BLaER1 treated with 17β-estradiol and CSF1 and Interleukin-3, amounts not matched to agents 10 nM and 100 nM (cell line): ENCODE results near the gene MAPKAPK5.
A peak's percentile ranks its signal among the peaks of the same experiment; 100 is the strongest.

Experiments used
- H3K27ac ChIP-seq, 11 experiments: shearing (Covaris generic); formaldehyde crosslinking; 2 replicates each; pipeline ENCODE4 v1.8.1; 2022
- H3K27me3 ChIP-seq, 11 experiments: shearing (Covaris generic); formaldehyde crosslinking; 2 replicates each; pipeline ENCODE4 v1.8.1; 2022
- H3K36me3 ChIP-seq, 11 experiments: shearing (Covaris generic); formaldehyde crosslinking; 2 replicates each; pipeline ENCODE4 v1.8.1; 2022
- H3K4me1 ChIP-seq, 10 experiments: shearing (Covaris generic); formaldehyde crosslinking; 2 replicates each; pipeline ENCODE4 v1.8.1; 2022
- H3K4me2 ChIP-seq, 11 experiments: shearing (Covaris generic); formaldehyde crosslinking; 2 replicates each; pipeline ENCODE4 v1.8.1; 2022
- H3K4me3 ChIP-seq, 10 experiments: shearing (Covaris generic); formaldehyde crosslinking; 2 replicates each; pipeline ENCODE4 v1.8.1; 2022
- H3K9ac ChIP-seq, 11 experiments: shearing (Covaris generic); formaldehyde crosslinking; 2 replicates each; pipeline ENCODE4 v1.8.1; 2022
- H3K9me3 ChIP-seq, 11 experiments: shearing (Covaris generic); formaldehyde crosslinking; replicated peaks in 1 of 11; 2 replicates each; pipeline ENCODE4 v1.8.1; 2022
- H4K20me1 ChIP-seq, 11 experiments: shearing (Covaris generic); formaldehyde crosslinking; 2 replicates each; pipeline ENCODE4 v1.8.1; 2022
- Cebpa-rat ChIP-seq, 11 experiments: shearing (Covaris generic); IDR thresholded peaks; 2 replicates each; pipeline ENCODE4 v1.8.1; 2022

The MAPKAPK5 gene

DNA sequence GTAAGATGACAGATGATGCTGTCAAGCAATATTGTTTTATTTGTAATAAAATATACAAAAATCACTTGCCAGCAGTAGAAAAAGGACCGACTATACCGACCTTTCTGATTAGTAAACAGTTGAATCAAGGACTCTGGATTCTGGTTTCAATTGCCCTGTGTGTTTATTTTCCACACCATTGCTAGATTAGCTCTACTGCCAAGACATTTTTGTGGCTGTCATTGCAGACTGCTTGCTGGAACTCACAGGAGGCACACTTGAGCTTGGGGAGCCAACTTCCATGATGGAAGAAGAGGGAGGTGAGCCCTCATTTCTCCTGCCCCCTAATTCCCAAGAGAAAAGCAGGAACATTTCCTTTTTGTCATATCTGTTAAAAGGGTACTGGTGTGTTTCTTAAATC, 51.3 kb downstream of the MAPKAPK5 start:
- TF ChIP-seq Cebpa-rat (IDR thresholded peaks at IDR 0.05), result no peak
- Histone ChIP-seq H3K27me3 (no peaks in the 10 kb centered on the region), H3K27ac (no peak overlapping the region), H4K20me1 (peaks cover 0 to 28% (median 8%) of the 10 kb centered on the region in 11 experiments; a peak in 6 of 22 replicates), H3K4me1 (peaks cover 0 to 6% (median 0%) of the 10 kb centered on the region in 10 experiments; a peak in 5 of 20 replicates), H3K9ac (no peak overlapping the region), H3K4me3 (no peak overlapping the region), H3K4me2 (no peak overlapping the region), H3K9me3 (no peaks in the 10 kb centered on the region), H3K36me3 (peaks cover 93 to 100% (median 96%) of the 10 kb centered on the region in 11 experiments)

- Histone ChIP-seq H3K4me1 (peaks cover 0 to 14% (median 7%) of the 10 kb centered on the region in 10 experiments; a peak in 11 of 20 replicates), H3K27me3 (no peaks in the 10 kb centered on the region), H3K4me2 (no peak overlapping the region), H3K27ac (no peak overlapping the region), H3K9ac (no peak overlapping the region), H3K9me3 (no peaks in the 10 kb centered on the region), H3K4me3 (no peak overlapping the region), H3K36me3 (peaks cover 85 to 99% (median 94%) of the 10 kb centered on the region in 11 experiments), H4K20me1 (peaks cover 0 to 16% (median 2%) of the 10 kb centered on the region in 11 experiments; a peak in 5 of 22 replicates)
- no peak for TF ChIP-seq Cebpa-rat (IDR thresholded peaks at IDR 0.05)
These were observed 52.5 kb downstream of the MAPKAPK5 start for GRCh38 chr12:111894556-111894955.

DNA sequence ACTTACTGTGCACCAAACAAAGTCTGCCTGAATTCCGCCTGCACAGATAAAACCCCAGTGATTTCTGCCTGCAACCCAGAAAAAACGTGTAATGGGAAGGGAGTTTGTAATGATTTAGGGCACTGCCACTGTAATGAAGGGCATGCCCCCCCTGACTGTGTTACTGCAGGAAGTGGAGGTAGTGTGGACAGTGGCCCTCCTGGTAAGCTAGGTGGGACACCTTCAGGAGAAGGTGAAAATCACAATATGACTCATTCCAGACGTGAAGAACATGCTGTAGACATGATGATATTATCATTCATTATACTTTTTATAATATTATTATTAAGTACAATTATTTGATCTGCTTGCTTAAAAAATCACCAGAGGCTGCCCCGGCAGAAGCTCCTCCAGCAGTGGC, 59.2 kb downstream of the MAPKAPK5 start:
- H3K27ac ChIP-seq, result no peak overlapping the region
- H3K9ac ChIP-seq, result no peak overlapping the region
- H3K9me3 ChIP-seq, result peaks cover 23 to 29% (median 25%) of the 10 kb centered on the region in 11 experiments
- H3K4me1 ChIP-seq, result peaks cover 0 to 24% (median 13%) of the 10 kb centered on the region in 10 experiments; a peak in 11 of 20 replicates
- no peak for TF ChIP-seq Cebpa-rat (IDR thresholded peaks at IDR 0.05)
- H3K4me3 ChIP-seq, result no peak overlapping the region
- peaks cover 0 to 5% (median 0%) of the 10 kb centered on the region in 11 experiments; a peak in 1 of 22 replicates for H4K20me1 ChIP-seq
- no peaks in the 10 kb centered on the region for H3K27me3 ChIP-seq
- no peak overlapping the region for H3K4me2 ChIP-seq
- H3K36me3 ChIP-seq, result peaks cover 54 to 98% (median 88%) of the 10 kb centered on the region in 11 experiments

DNA sequence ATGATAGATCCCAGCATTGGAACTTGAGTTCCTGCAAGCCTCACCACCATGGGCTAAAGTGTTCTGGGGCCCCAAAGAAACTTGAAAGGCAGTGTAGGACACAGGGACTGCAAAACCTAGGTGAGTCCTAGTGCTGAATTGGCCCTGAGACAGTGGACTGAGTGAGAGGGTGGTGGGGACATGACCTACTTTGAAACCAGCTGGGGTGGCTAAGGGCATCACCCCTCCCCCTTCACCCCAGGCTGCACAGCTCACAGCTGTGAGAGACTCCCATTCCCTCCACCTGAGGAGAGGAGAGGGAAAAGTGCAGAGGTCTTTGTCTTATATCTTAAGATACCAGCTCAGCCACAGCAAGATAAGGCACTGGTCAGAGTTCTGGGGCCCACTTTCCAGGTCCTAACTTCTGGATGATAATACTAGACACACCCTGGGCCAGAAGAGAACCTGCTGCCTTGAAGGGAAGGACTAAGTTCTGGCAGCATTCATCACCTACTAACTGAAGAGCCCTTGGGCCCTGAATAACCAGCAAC, 62.5 kb downstream of the MAPKAPK5 start:
- Histone ChIP-seq H3K9ac (no peak overlapping the region), H3K9me3 (peaks cover 52 to 62% (median 56%) of the 10 kb centered on the region in 11 experiments), H3K36me3 (peaks cover 26 to 92% (median 77%) of the 10 kb centered on the region in 11 experiments), H3K27ac (no peak overlapping the region), H3K4me2 (no peak overlapping the region), H4K20me1 (peaks cover 0 to 5% (median 0%) of the 10 kb centered on the region in 11 experiments; a peak in 1 of 22 replicates), H3K4me1 (peaks cover 0 to 13% (median 6%) of the 10 kb centered on the region in 10 experiments; a peak in 11 of 20 replicates), H3K4me3 (no peak overlapping the region), H3K27me3 (no peaks in the 10 kb centered on the region)
- TF ChIP-seq Cebpa-rat (IDR thresholded peaks at IDR 0.05), result no peak

- H3K27ac ChIP-seq, result no peak overlapping the region
- 0 out of 22 replicates have a peak, but pooled peaks cover 0 to 5% (median 0%) of the 10 kb centered on the region in 11 experiments for H4K20me1 ChIP-seq
- H3K9me3 ChIP-seq, result peaks cover 52 to 71% (median 61%) of the 10 kb centered on the region in 11 experiments
- peaks cover 0 to 3% (median 0%) of the 10 kb centered on the region in 10 experiments; a peak in 5 of 20 replicates for H3K4me1 ChIP-seq
- H3K4me3 ChIP-seq, result no peak overlapping the region
- H3K9ac ChIP-seq, result no peak overlapping the region
- no peak for TF ChIP-seq Cebpa-rat (IDR thresholded peaks at IDR 0.05)
- H3K36me3 ChIP-seq, result peaks cover 26 to 82% (median 67%) of the 10 kb centered on the region in 11 experiments
- no peaks in the 10 kb centered on the region for H3K27me3 ChIP-seq
- H3K4me2 ChIP-seq, result no peak overlapping the region
These were observed 63.5 kb downstream of the MAPKAPK5 start for GRCh38 chr12:111905502-111905901.

GRCh38 chr12:111907740-111908139, 65.7 kb downstream of the MAPKAPK5 start:
- peak overlapping the region in 2 of 10 experiments; percentile 19 to 29; a peak in 2 of 20 replicates for H3K4me3 ChIP-seq
- no peak for TF ChIP-seq Cebpa-rat (IDR thresholded peaks at IDR 0.05)

GRCh38 chr12:111925171-111925570, 83.1 kb downstream of the MAPKAPK5 start:
- Histone ChIP-seq H3K27me3 (no peaks in the 10 kb centered on the region), H3K27ac (no peak overlapping the region), H3K36me3 (no peaks in the 10 kb centered on the region; a peak in 1 of 22 replicates), H4K20me1 (no peaks in the 10 kb centered on the region), H3K4me1 (peaks cover 0 to 8% (median 0%) of the 10 kb centered on the region in 10 experiments; a peak in 6 of 20 replicates), H3K9ac (no peak overlapping the region), H3K4me2 (no peak overlapping the region), H3K4me3 (no peak overlapping the region), H3K9me3 (0 out of 22 replicates have a peak, but pooled peaks cover 0 to 4% (median 0%) of the 10 kb centered on the region in 11 experiments)
- no peak for TF ChIP-seq Cebpa-rat (IDR thresholded peaks at IDR 0.05)

More at GRCh38 chr12:111907740-111908139, 65.7 kb downstream of the MAPKAPK5 start:
- H3K36me3 ChIP-seq, result peaks cover 25 to 59% (median 51%) of the 10 kb centered on the region in 11 experiments
- H3K4me1 ChIP-seq, result no peaks in the 10 kb centered on the region
- no peak overlapping the region for H3K4me2 ChIP-seq
- H4K20me1 ChIP-seq, result no peaks in the 10 kb centered on the region
- H3K27ac ChIP-seq, result no peak overlapping the region
- H3K9ac ChIP-seq, result no peak overlapping the region
- H3K27me3 ChIP-seq, result no peaks in the 10 kb centered on the region
- H3K9me3 ChIP-seq, result peaks cover 52 to 71% (median 61%) of the 10 kb centered on the region in 11 experiments

DNA sequence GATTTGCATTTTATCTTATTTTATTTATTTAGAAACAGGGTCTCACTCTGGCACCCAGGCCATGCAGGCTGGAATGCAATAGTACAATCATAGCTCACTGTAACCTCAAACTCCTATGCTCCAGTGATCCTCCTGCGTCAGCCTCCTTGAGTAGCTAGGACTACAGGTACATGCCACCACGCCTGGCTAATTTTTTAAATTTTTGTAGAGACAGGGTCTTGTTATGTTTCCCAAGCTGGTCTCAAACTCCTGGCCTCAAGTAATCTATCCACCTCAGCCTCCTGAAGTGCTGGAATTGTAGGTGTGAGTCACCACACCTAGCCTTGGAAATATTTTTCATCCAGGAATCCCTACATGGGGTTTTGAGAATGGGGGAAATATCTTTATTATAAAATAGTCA, 84.6 kb downstream of the MAPKAPK5 start:
- Histone ChIP-seq H3K9ac (no peak overlapping the region), H3K4me1 (peaks cover 0 to 8% (median 0%) of the 10 kb centered on the region in 10 experiments; a peak in 6 of 20 replicates), H3K27me3 (no peaks in the 10 kb centered on the region), H3K9me3 (0 out of 22 replicates have a peak, but pooled peaks cover 0 to 4% (median 0%) of the 10 kb centered on the region in 11 experiments), H3K4me2 (no peak overlapping the region), H3K36me3 (peaks cover 0 to 4% (median 0%) of the 10 kb centered on the region in 11 experiments; a peak in 3 of 22 replicates), H3K4me3 (no peak overlapping the region), H3K27ac (no peak overlapping the region), H4K20me1 (no peaks in the 10 kb centered on the region)
- TF ChIP-seq Cebpa-rat (IDR thresholded peaks at IDR 0.05), result no peak

- H3K27me3 ChIP-seq, result no peaks in the 10 kb centered on the region
- H3K4me1 ChIP-seq, result peaks cover 0 to 8% (median 0%) of the 10 kb centered on the region in 10 experiments; a peak in 6 of 20 replicates
- H3K9ac ChIP-seq, result no peak overlapping the region
- no peak overlapping the region for H3K27ac ChIP-seq
- no peak overlapping the region for H3K4me2 ChIP-seq
- no peak overlapping the region for H3K4me3 ChIP-seq
- H4K20me1 ChIP-seq, result no peaks in the 10 kb centered on the region
- peaks cover 0 to 11% (median 0%) of the 10 kb centered on the region in 11 experiments; a peak in 4 of 22 replicates for H3K36me3 ChIP-seq
- H3K9me3 ChIP-seq, result 0 out of 22 replicates have a peak, but pooled peaks cover 0 to 4% (median 0%) of the 10 kb centered on the region in 11 experiments
- no peak for TF ChIP-seq Cebpa-rat (IDR thresholded peaks at IDR 0.05)
These were observed 85.3 kb downstream of the MAPKAPK5 start for GRCh38 chr12:111927346-111927745.
